Measurements from ENCODE around the gene SPOCK2.

GRCh38 chr10:72105710-72106109 lies 17.4 kb upstream of the SPOCK2 start:
- TF ChIP-seq CTCF (IDR thresholded peaks at IDR 0.05; ENCODE audit: low read depth, low read length) = no peak
- no peak for TF ChIP-seq EZH2phosphoT487 (IDR thresholded peaks at IDR 0.05; ENCODE audit: low read depth)

Data from OCI-LY3 (cell line).